Measurements from ENCODE around the gene CDK19.

GRCh38 chr6:110852773-110853172, 37.5 kb upstream of the CDK19 start:
- no peak for TF ChIP-seq PKNOX1 (IDR thresholded peaks at IDR 0.05)
- TF ChIP-seq NFXL1 (IDR thresholded peaks at IDR 0.05; ENCODE audit: borderline replicate concordance): no peak
- no peak for TF ChIP-seq EGR1 (IDR thresholded peaks at IDR 0.05; ENCODE audit: borderline replicate concordance in 1 of 2, low read depth in 2 of 2, low read length in 2 of 2)
- TF ChIP-seq CTCF (IDR thresholded peaks at IDR 0.05 in 2 of 3, conservative IDR thresholded peaks at IDR 0.05 in 1 of 3; ENCODE audit: control insufficient read depth in 2 of 3, extremely low read depth in 1 of 3, insufficient read depth in 1 of 3, low read depth in 3 of 3, low read length in 3 of 3): no peak
- TF ChIP-seq EP300 (IDR thresholded peaks at IDR 0.05; ENCODE audit: borderline replicate concordance in 1 of 2, control insufficient read depth in 1 of 2, low read depth in 2 of 2, low read length in 2 of 2): no peak
- no peak for TF ChIP-seq SRF (IDR thresholded peaks at IDR 0.05; ENCODE audit: low read depth in 2 of 2, low read length in 2 of 2)
- no peak for TF ChIP-seq STAT3 (IDR thresholded peaks at IDR 0.05; ENCODE audit: low read depth, low read length)

All from GM12878 (cell line).